K562 (cell line): Measurements from ENCODE around the gene LANCL3. TPM values are rescaled to one million over a fixed set of nuclear protein-coding genes. Genes with fewer than 3 reads are reported as not detected.
A peak's percentile ranks its signal among the peaks of the same experiment; 100 is the strongest.

Experiments
- CREM ChIP-seq: IDR thresholded peaks from 2 replicates; pipeline ENCODE4 v1.6.1; 2014; ENCODE audit warnings: antibody characterized with exemption, low read depth
- CSDE1 ChIP-seq, 2 experiments: fragments of 450-650 bp; IDR thresholded peaks; 2 replicates each; pipeline ENCODE4 v1.6.1; 2016; ENCODE audit warnings: mild to moderate bottlenecking in 1 of 2
- CXXC5 ChIP-seq: fragments of 250-450 bp; sonication (Bioruptor Pico); IDR thresholded peaks from 2 replicates; pipeline ENCODE4 v1.8.0; 2022; ENCODE audit warnings: inconsistent platforms, mild to moderate bottlenecking, moderate library complexity
- GTF3C2 ChIP-seq: IDR thresholded peaks from 3 replicates; pipeline ENCODE4 v1.6.1; 2011; ENCODE audit warnings: borderline replicate concordance, mild to moderate bottlenecking, moderate library complexity; ENCODE audit not compliant: insufficient read length; ENCODE audit errors: extremely low read depth
- HINFP ChIP-seq: fragments of 450-650 bp; conservative IDR thresholded peaks from 2 replicates; pipeline ENCODE4 v1.6.1; 2016; ENCODE audit warnings: missing genetic modification characterization, low read depth, mild to moderate bottlenecking, control low read depth, missing compliant biosample characterization
- NFIC ChIP-seq: fragments of 450-650 bp; IDR thresholded peaks from 2 replicates; pipeline ENCODE4 v1.6.1; 2017; ENCODE audit warnings: mild to moderate bottlenecking, inconsistent platforms
- POLR2A ChIP-seq: fragments of 450-650 bp; conservative IDR thresholded peaks from 2 replicates; pipeline ENCODE4 v1.6.1; 2016
- POLR2B ChIP-seq: fragments of 450-650 bp; IDR thresholded peaks from 2 replicates; pipeline ENCODE4 v1.6.1; 2018; ENCODE audit warnings: low read depth; ENCODE audit not compliant: partially characterized antibody
- PTTG1 ChIP-seq: fragments of 450-650 bp; IDR thresholded peaks from 2 replicates; pipeline ENCODE4 v1.6.1; 2016; ENCODE audit warnings: low read depth, mild to moderate bottlenecking, missing genetic modification characterization, missing compliant biosample characterization
- RBM17 ChIP-seq: fragments of 200-400 bp; formaldehyde crosslinking; IDR thresholded peaks from 2 replicates; pipeline ENCODE4 v1.6.1; 2017; ENCODE audit warnings: low read depth, mild to moderate bottlenecking, low read length, borderline replicate concordance
- SREBF2 ChIP-seq: sonication (generic); formaldehyde crosslinking; IDR thresholded peaks from 2 replicates; pipeline ENCODE4 v1.4.0; 2020; ENCODE audit warnings: mild to moderate bottlenecking, missing genetic modification reagents
- TBP ChIP-seq: optimal IDR thresholded peaks from 2 replicates; pipeline ENCODE3; 2011; ENCODE audit warnings: low read depth, low read length, improper control_type of control experiment
- TOE1 ChIP-seq, 2 experiments: fragments of 450-650 bp in 1 of 2; sonication (generic) in 1 of 2; formaldehyde crosslinking in 1 of 2; IDR thresholded peaks; 2 replicates each; pipeline versions ENCODE4 v1.7.1 to v1.8.0; 2016 to 2022; ENCODE audit warnings: borderline replicate concordance in 2 of 2, mild to moderate bottlenecking in 2 of 2, antibody characterized with exemption in 1 of 2, inconsistent platforms in 1 of 2, low read depth in 1 of 2, missing genetic modification reagents in 1 of 2, moderate library complexity in 1 of 2
- TSC22D4 ChIP-seq: fragments of 450-650 bp; IDR thresholded peaks from 2 replicates; pipeline ENCODE4 v1.6.1; 2016; ENCODE audit warnings: missing genetic modification characterization, missing biosample characterization, control low read depth
- XRCC4 ChIP-seq: IDR thresholded peaks from one replicate; pipeline ENCODE4 v1.6.1; 2011; ENCODE audit not compliant: insufficient read depth, insufficient read length; ENCODE audit errors: extremely low read depth
- ZBTB1 ChIP-seq: sonication (generic); formaldehyde crosslinking; IDR thresholded peaks from 2 replicates; pipeline ENCODE4 v1.8.1; 2023; ENCODE audit warnings: missing genetic modification reagents, low read depth, mild to moderate bottlenecking, borderline replicate concordance
- ZNF212 ChIP-seq: fragments of 450-650 bp; formaldehyde crosslinking; IDR thresholded peaks from 2 replicates; pipeline ENCODE4 v1.4.0; 2020; ENCODE audit warnings: mild to moderate bottlenecking
- ZNF24 ChIP-seq: fragments of 450-650 bp; IDR thresholded peaks from 2 replicates; pipeline ENCODE4 v1.6.1; 2016
- ZNF316 ChIP-seq: fragments of 450-650 bp; IDR thresholded peaks from 2 replicates; pipeline ENCODE4 v1.6.1; 2016
- ZNF583 ChIP-seq: fragments of 250-450 bp; sonication (Bioruptor Pico); IDR thresholded peaks from 2 replicates; pipeline ENCODE4 v1.4.0; 2020
- ZNF764 ChIP-seq: fragments of 250-450 bp; sonication (Bioruptor Pico); IDR thresholded peaks from 2 replicates; pipeline ENCODE4 v1.4.0; 2020; ENCODE audit warnings: low read depth, mild to moderate bottlenecking, moderate library complexity
- polyA plus RNA-seq, 8 experiments: library from polyadenylated mRNA; depleted of rRNA in 4 of 8; stranded (reverse) in 5 of 8; unstranded in 3 of 8; fragments of >200 nt; fragmentation: Nextera tagmentation in 2 of 8; fragmentation: Illumina TruSeq in 1 of 8; extraction: Ambion mirVana in 2 of 8; extraction: Trizol in 1 of 8; gene quantifications; 2 replicates each; pipeline versions ENCODE4 v1.2.1 to v1.2.3, GENCODE V29; 2011 to 2014; ENCODE audit warnings: inconsistent platforms in 1 of 8, missing spikeins in 1 of 8
- total RNA-seq, 7 experiments: library from RNA; depleted of rRNA in 6 of 7; stranded (reverse); fragments of >200 nt in 6 of 7; fragmentation: Illumina TruSeq in 2 of 7; extraction: Trizol in 2 of 7; gene quantifications; 2 replicates each; pipeline versions ENCODE4 v1.2.1 to v1.2.3, GENCODE V29; 2011 to 2021; ENCODE audit warnings: low replicate concordance in 1 of 7

The LANCL3 gene
- total and polyA plus RNA-seq, 9 of the 15 experiments (the other 6 are each of a cell fraction or from before 2014, with no cell fraction given): 0.41 to 1.5 (median 0.58) TPM

GRCh38 chrX:37685381-37686359, 114.2 kb downstream of the LANCL3 start, which contains the start of gene XK (continued):
- TF ChIP-seq HINFP (tag) (no peak), CSDE1 (IDR thresholded peaks at IDR 0.05) (no peak), GTF3C2 (peak; percentile 78), POLR2A (peak; percentile 64), TBP (peak; percentile 7), ZNF583 (CRISPR knock-in tag) (no peak), TOE1 (IDR thresholded peaks at IDR 0.05; ENCODE audit: borderline replicate concordance) (peak; percentile 51; the same call in 1 of the 2 replicates), TOE1 (CRISPR knock-in tag; IDR thresholded peaks at IDR 0.05; ENCODE audit: borderline replicate concordance, low read depth) (no peak), ZBTB1 (CRISPR knock-in tag) (0 out of 2 replicates have a peak, but pooled peaks have one; percentile 68), SREBF2 (CRISPR knock-in tag) (no peak), CXXC5 (CRISPR knock-in tag) (peak; percentile 69), ZNF212 (CRISPR knock-in tag) (no peak), RBM17 (no peak), CREM (peak; percentile 63; the same call in 1 of the 2 replicates), NFIC (0 out of 2 replicates have a peak, but pooled peaks have one; percentile 15), ZNF316 (peak; percentile 79), TSC22D4 (tag) (no peak), ZNF24 (no peak), PTTG1 (tag) (no peak), POLR2B (no peak), ZNF764 (no peak), XRCC4 (no peak)
